Measurements from ENCODE around the gene AURKB.
"Not testable (repeated sequence)": the region's sequence is repeated elsewhere in the genome, so short reads cannot be mapped to it uniquely, and the experiment has no call there.

AURKB gene

GRCh38 chr17:8209907-8210760, at the start of gene AURKB:
Gene AURKB, minus strand, starts transcription at chr17:8210575. Its CDS starts 351 bp downstream, at chr17:8210224.
- peak; percentile 91 for DNase-seq

- DNase-seq, result no peak
These were observed 47.4 kb upstream of the AURKB start for GRCh38 chr17:8257801-8258200.

- DNase-seq, result no peak
These were observed 46.3 kb upstream of the AURKB start for GRCh38 chr17:8256691-8257090.

GRCh38 chr17:8256291-8256690, 45.9 kb upstream of the AURKB start:
- no peak for DNase-seq

GRCh38 chr17:8255499-8255898, 45.1 kb upstream of the AURKB start:
- no peak for DNase-seq

- no peak for DNase-seq
These were observed 44.5 kb upstream of the AURKB start for GRCh38 chr17:8254881-8255280.

GRCh38 chr17:8253801-8254200, 43.4 kb upstream of the AURKB start:
- no peak for DNase-seq

GRCh38 chr17:8251411-8251810, 41.0 kb upstream of the AURKB start:
- DNase-seq, result not testable (repeated sequence)

GRCh38 chr17:8249621-8250500, 39.5 kb upstream of the AURKB start:
- DNase-seq, result no peak

- peak; percentile 94 for DNase-seq
These were observed 38.6 kb upstream of the AURKB start, which contains the start of gene PFAS for GRCh38 chr17:8248751-8249607. Gene PFAS, plus strand, starts transcription at chr17:8249289. Its CDS starts 4,649 bp downstream, at chr17:8253938.

GRCh38 chr17:8244768-8245167, 34.4 kb upstream of the AURKB start:
- DNase-seq, result no peak

- no peak for DNase-seq
These were observed 33.5 kb upstream of the AURKB start for GRCh38 chr17:8243827-8244226.

- no peak for DNase-seq
These were observed 27.5 kb upstream of the AURKB start for GRCh38 chr17:8237886-8238285.

GRCh38 chr17:8237175-8237574, 26.8 kb upstream of the AURKB start:
- DNase-seq, result no peak

GRCh38 chr17:8235676-8236075, 25.3 kb upstream of the AURKB start:
- no peak for DNase-seq

GRCh38 chr17:8234361-8235270, 24.2 kb upstream of the AURKB start:
- DNase-seq, result no peak

- DNase-seq, result no peak
These were observed 21.3 kb upstream of the AURKB start for GRCh38 chr17:8231701-8232100.

GRCh38 chr17:8227238-8227581, 16.8 kb upstream of the AURKB start:
- no peak for DNase-seq

GRCh38 chr17:8226536-8227237, 16.3 kb upstream of the AURKB start:
- DNase-seq, result peak; percentile 80

GRCh38 chr17:8225813-8226535, 15.6 kb upstream of the AURKB start:
- DNase-seq, result peak; percentile 62
